NCI-H345 (cell line): ENCODE data around the gene ID4.

Experiments used
- DNase-seq: peaks from one replicate; lab custom pipeline; 2025; lab: John Stamatoyannopoulos, UW

ID4 gene

GRCh38 chr6:19836799-19837510, at the start of gene ID4:
TSS of gene ID4 (plus strand) at chr6:19837370. CDS start at chr6:19837755, 385 bp downstream.
- DNase-seq: peak; percentile 85

- DNase-seq: no peak
These were observed 48.5 kb upstream of the ID4 start for GRCh38 chr6:19788686-19789085.

- DNase-seq: no peak
These were observed 47.9 kb upstream of the ID4 start for GRCh38 chr6:19789100-19789803.

- no peak for DNase-seq
These were observed 45.9 kb upstream of the ID4 start for GRCh38 chr6:19791267-19791666.

GRCh38 chr6:19795211-19795610, 42.0 kb upstream of the ID4 start:
- no peak for DNase-seq

- no peak for DNase-seq
These were observed 40.7 kb upstream of the ID4 start for GRCh38 chr6:19796452-19796851.

- no peak for DNase-seq
These were observed 38.8 kb upstream of the ID4 start for GRCh38 chr6:19798362-19798761.

- DNase-seq: no peak
These were observed 34.5 kb upstream of the ID4 start for GRCh38 chr6:19802656-19803055.

- DNase-seq: peak; percentile 27
These were observed 33.6 kb upstream of the ID4 start for GRCh38 chr6:19803331-19804204.

- DNase-seq: peak; percentile 95
These were observed 32.7 kb upstream of the ID4 start for GRCh38 chr6:19804205-19805128.

- no peak for DNase-seq
These were observed 32.1 kb upstream of the ID4 start for GRCh38 chr6:19805129-19805481.

GRCh38 chr6:19806971-19807396, 30.2 kb upstream of the ID4 start:
- DNase-seq: no peak

GRCh38 chr6:19811397-19812079, 25.6 kb upstream of the ID4 start:
- no peak for DNase-seq

- DNase-seq: no peak
These were observed 24.6 kb upstream of the ID4 start for GRCh38 chr6:19812512-19813119.

GRCh38 chr6:19818805-19819204, 18.4 kb upstream of the ID4 start:
- no peak for DNase-seq

GRCh38 chr6:19824058-19824807, 12.9 kb upstream of the ID4 start:
- no peak for DNase-seq

GRCh38 chr6:19827247-19827646, 9.9 kb upstream of the ID4 start:
- DNase-seq: no peak

- DNase-seq: no peak
These were observed 9.3 kb upstream of the ID4 start for GRCh38 chr6:19827903-19828302.

- DNase-seq: no peak
These were observed 7.0 kb upstream of the ID4 start for GRCh38 chr6:19830171-19830570.

- DNase-seq: no peak
These were observed 5.8 kb upstream of the ID4 start for GRCh38 chr6:19831358-19831757.
